ENCODE results near the gene IL4.

Gene IL4

GRCh38 chr5:132635873-132636272 lies 37.9 kb upstream of the IL4 start:
- H3K4me3 ChIP-seq (ENCODE audit: low read length), result no peak overlapping the region
- no peak overlapping the region for H2AK5ac ChIP-seq (ENCODE audit: low read length)
- H3K9ac ChIP-seq (ENCODE audit: low read length), result no peak overlapping the region
- H2BK5ac ChIP-seq (ENCODE audit: low read length), result no peak overlapping the region
- no peak overlapping the region for H2BK120ac ChIP-seq (ENCODE audit: low read depth, low read length)
- WGBS (ENCODE audit: extremely low coverage, insufficient coverage, low lambda C conversion rate), result no CpG with 5 or more reads among the region's 4 CpGs
- H3K36me3 ChIP-seq (ENCODE audit: control insufficient read depth, insufficient read depth, low read length), result peaks cover 2% of the 10 kb centered on the region
- no peak overlapping the region for H3K56ac ChIP-seq (ENCODE audit: low read length)
- H2BK15ac ChIP-seq (replicated peaks; ENCODE audit: low read depth), result no peak overlapping the region
- no peak overlapping the region for H3K4ac ChIP-seq (ENCODE audit: low read depth, low read length)
- no peak overlapping the region for H4K8ac ChIP-seq (ENCODE audit: low read depth, low read length)
- H3K23ac ChIP-seq (ENCODE audit: low read length), result no peak overlapping the region
- H4K5ac ChIP-seq (ENCODE audit: low read length), result no peak overlapping the region
- H3K79me2 ChIP-seq (ENCODE audit: control insufficient read depth, insufficient read depth, low read length), result no peaks in the 10 kb centered on the region
- H3K79me1 ChIP-seq (ENCODE audit: low read length), result no peaks in the 10 kb centered on the region
- H3K18ac ChIP-seq (ENCODE audit: low read length), result no peak overlapping the region
- no peaks in the 10 kb centered on the region for H3K4me1 ChIP-seq (ENCODE audit: control insufficient read depth, low read depth, low read length)
- peak; percentile 41 for DNase-seq
- H3K4me2 ChIP-seq (ENCODE audit: low read length), result no peak overlapping the region
- H3K27ac ChIP-seq (ENCODE audit: low read depth, low read length), result no peak overlapping the region
- H3K27me3 ChIP-seq (ENCODE audit: insufficient read depth, low read length, poor library complexity), result no peaks in the 10 kb centered on the region

GRCh38 chr5:132637241-132637640 lies 36.5 kb upstream of the IL4 start:
- no peak for DNase-seq
- Histone ChIP-seq H3K27me3 (ENCODE audit: insufficient read depth, low read length, poor library complexity) (no peaks in the 10 kb centered on the region), H2BK15ac (replicated peaks; ENCODE audit: low read depth) (no peak overlapping the region), H3K36me3 (ENCODE audit: control insufficient read depth, insufficient read depth, low read length) (peaks cover 2% of the 10 kb centered on the region), H3K9ac (ENCODE audit: low read length) (no peak overlapping the region), H4K5ac (ENCODE audit: low read length) (no peak overlapping the region), H3K18ac (ENCODE audit: low read length) (no peak overlapping the region), H3K4me1 (ENCODE audit: control insufficient read depth, low read depth, low read length) (no peaks in the 10 kb centered on the region), H3K27ac (ENCODE audit: low read depth, low read length) (no peak overlapping the region), H3K4me3 (ENCODE audit: low read length) (no peak overlapping the region), H2BK5ac (ENCODE audit: low read length) (no peak overlapping the region), H3K79me2 (ENCODE audit: control insufficient read depth, insufficient read depth, low read length) (no peaks in the 10 kb centered on the region), H3K23ac (ENCODE audit: low read length) (no peak overlapping the region), H3K79me1 (ENCODE audit: low read length) (no peaks in the 10 kb centered on the region), H2AK5ac (ENCODE audit: low read length) (no peak overlapping the region), H3K56ac (ENCODE audit: low read length) (no peak overlapping the region), H3K4me2 (ENCODE audit: low read length) (no peak overlapping the region), H2BK120ac (ENCODE audit: low read depth, low read length) (no peak overlapping the region), H4K8ac (ENCODE audit: low read depth, low read length) (no peak overlapping the region), H3K4ac (ENCODE audit: low read depth, low read length) (no peak overlapping the region)
- no CpG with 5 or more reads among the region's 4 CpGs for WGBS (ENCODE audit: extremely low coverage, insufficient coverage, low lambda C conversion rate)

- Histone ChIP-seq H3K79me2 (ENCODE audit: control insufficient read depth, insufficient read depth, low read length) (no peaks in the 10 kb centered on the region), H4K5ac (ENCODE audit: low read length) (no peak overlapping the region), H3K4me3 (ENCODE audit: low read length) (no peak overlapping the region), H3K27me3 (ENCODE audit: insufficient read depth, low read length, poor library complexity) (no peaks in the 10 kb centered on the region), H3K23ac (ENCODE audit: low read length) (no peak overlapping the region), H3K36me3 (ENCODE audit: control insufficient read depth, insufficient read depth, low read length) (peaks cover 2% of the 10 kb centered on the region), H3K79me1 (ENCODE audit: low read length) (no peaks in the 10 kb centered on the region), H2AK5ac (ENCODE audit: low read length) (no peak overlapping the region), H3K18ac (ENCODE audit: low read length) (no peak overlapping the region), H2BK15ac (replicated peaks; ENCODE audit: low read depth) (no peak overlapping the region), H3K9ac (ENCODE audit: low read length) (no peak overlapping the region), H2BK120ac (ENCODE audit: low read depth, low read length) (no peak overlapping the region), H3K4me2 (ENCODE audit: low read length) (no peak overlapping the region), H2BK5ac (ENCODE audit: low read length) (no peak overlapping the region), H3K27ac (ENCODE audit: low read depth, low read length) (no peak overlapping the region), H3K4ac (ENCODE audit: low read depth, low read length) (no peak overlapping the region), H3K4me1 (ENCODE audit: control insufficient read depth, low read depth, low read length) (no peaks in the 10 kb centered on the region), H4K8ac (ENCODE audit: low read depth, low read length) (no peak overlapping the region), H3K56ac (ENCODE audit: low read length) (no peak overlapping the region)
- WGBS (ENCODE audit: extremely low coverage, insufficient coverage, low lambda C conversion rate), result no CpG with 5 or more reads among the region's 2 CpGs
- no peak for DNase-seq
These were observed 34.1 kb upstream of the IL4 start for GRCh38 chr5:132639706-132640130.

- Histone ChIP-seq H3K9ac (ENCODE audit: low read length) (no peak overlapping the region), H2BK120ac (ENCODE audit: low read depth, low read length) (no peak overlapping the region), H3K18ac (ENCODE audit: low read length) (no peak overlapping the region), H3K79me1 (ENCODE audit: low read length) (no peaks in the 10 kb centered on the region), H3K4ac (ENCODE audit: low read depth, low read length) (no peak overlapping the region), H3K4me3 (ENCODE audit: low read length) (no peak overlapping the region), H3K79me2 (ENCODE audit: control insufficient read depth, insufficient read depth, low read length) (no peaks in the 10 kb centered on the region), H3K27me3 (ENCODE audit: insufficient read depth, low read length, poor library complexity) (no peaks in the 10 kb centered on the region), H4K5ac (ENCODE audit: low read length) (no peak overlapping the region), H3K36me3 (ENCODE audit: control insufficient read depth, insufficient read depth, low read length) (peaks cover 2% of the 10 kb centered on the region), H2BK15ac (replicated peaks; ENCODE audit: low read depth) (no peak overlapping the region), H3K4me2 (ENCODE audit: low read length) (no peak overlapping the region), H3K27ac (ENCODE audit: low read depth, low read length) (no peak overlapping the region), H3K4me1 (ENCODE audit: control insufficient read depth, low read depth, low read length) (no peaks in the 10 kb centered on the region), H3K56ac (ENCODE audit: low read length) (no peak overlapping the region), H3K23ac (ENCODE audit: low read length) (no peak overlapping the region), H2BK5ac (ENCODE audit: low read length) (no peak overlapping the region), H2AK5ac (ENCODE audit: low read length) (no peak overlapping the region), H4K8ac (ENCODE audit: low read depth, low read length) (no peak overlapping the region)
- no CpG with 5 or more reads among the region's 4 CpGs for WGBS (ENCODE audit: extremely low coverage, insufficient coverage, low lambda C conversion rate)
- no peak for DNase-seq
These were observed 33.2 kb upstream of the IL4 start for GRCh38 chr5:132640613-132641012.

GRCh38 chr5:132641241-132641723 lies 32.5 kb upstream of the IL4 start:
- Histone ChIP-seq H2BK5ac (ENCODE audit: low read length) (no peak overlapping the region), H3K18ac (ENCODE audit: low read length) (no peak overlapping the region), H3K36me3 (ENCODE audit: control insufficient read depth, insufficient read depth, low read length) (peaks cover 2% of the 10 kb centered on the region), H4K8ac (ENCODE audit: low read depth, low read length) (no peak overlapping the region), H3K27me3 (ENCODE audit: insufficient read depth, low read length, poor library complexity) (no peaks in the 10 kb centered on the region), H2AK5ac (ENCODE audit: low read length) (no peak overlapping the region), H3K4me3 (ENCODE audit: low read length) (no peak overlapping the region), H2BK120ac (ENCODE audit: low read depth, low read length) (no peak overlapping the region), H4K5ac (ENCODE audit: low read length) (no peak overlapping the region), H3K4me2 (ENCODE audit: low read length) (no peak overlapping the region), H3K4ac (ENCODE audit: low read depth, low read length) (no peak overlapping the region), H3K56ac (ENCODE audit: low read length) (no peak overlapping the region), H3K4me1 (ENCODE audit: control insufficient read depth, low read depth, low read length) (no peaks in the 10 kb centered on the region), H3K27ac (ENCODE audit: low read depth, low read length) (no peak overlapping the region), H3K23ac (ENCODE audit: low read length) (no peak overlapping the region), H2BK15ac (replicated peaks; ENCODE audit: low read depth) (no peak overlapping the region), H3K79me1 (ENCODE audit: low read length) (no peaks in the 10 kb centered on the region), H3K9ac (ENCODE audit: low read length) (no peak overlapping the region), H3K79me2 (ENCODE audit: control insufficient read depth, insufficient read depth, low read length) (no peaks in the 10 kb centered on the region)
- no peak for DNase-seq
- no CpG with 5 or more reads among the region's 3 CpGs for WGBS (ENCODE audit: extremely low coverage, insufficient coverage, low lambda C conversion rate)

- Histone ChIP-seq H3K79me2 (ENCODE audit: control insufficient read depth, insufficient read depth, low read length) (no peaks in the 10 kb centered on the region), H3K9ac (ENCODE audit: low read length) (no peak overlapping the region), H3K27me3 (ENCODE audit: insufficient read depth, low read length, poor library complexity) (no peaks in the 10 kb centered on the region), H3K79me1 (ENCODE audit: low read length) (no peaks in the 10 kb centered on the region), H3K36me3 (ENCODE audit: control insufficient read depth, insufficient read depth, low read length) (peaks cover 2% of the 10 kb centered on the region), H2BK5ac (ENCODE audit: low read length) (no peak overlapping the region), H3K4me1 (ENCODE audit: control insufficient read depth, low read depth, low read length) (no peaks in the 10 kb centered on the region), H4K5ac (ENCODE audit: low read length) (no peak overlapping the region), H2BK120ac (ENCODE audit: low read depth, low read length) (no peak overlapping the region), H3K23ac (ENCODE audit: low read length) (no peak overlapping the region), H3K18ac (ENCODE audit: low read length) (no peak overlapping the region), H3K27ac (ENCODE audit: low read depth, low read length) (no peak overlapping the region), H3K56ac (ENCODE audit: low read length) (no peak overlapping the region), H3K4me2 (ENCODE audit: low read length) (no peak overlapping the region), H3K4ac (ENCODE audit: low read depth, low read length) (no peak overlapping the region), H4K8ac (ENCODE audit: low read depth, low read length) (no peak overlapping the region), H2BK15ac (replicated peaks; ENCODE audit: low read depth) (no peak overlapping the region), H2AK5ac (ENCODE audit: low read length) (no peak overlapping the region), H3K4me3 (ENCODE audit: low read length) (no peak overlapping the region)
- no peak for DNase-seq
- WGBS (ENCODE audit: extremely low coverage, insufficient coverage, low lambda C conversion rate), result no CpG with 5 or more reads among the region's 3 CpGs
These were observed 31.9 kb upstream of the IL4 start for GRCh38 chr5:132641841-132642240.
